K562 (cell line): Measurements from ENCODE around the gene DAGLB. TPM values are rescaled to one million over a fixed set of nuclear protein-coding genes. Genes with fewer than 3 reads are reported as not detected.

Experiments used
- BACH1 ChIP-seq: fragments of 200-800 bp; sonication (Bioruptor generic); IDR thresholded peaks from 2 replicates; pipeline ENCODE4 v1.6.1; 2016; ENCODE audit warnings: missing genetic modification characterization, missing compliant biosample characterization
- BHLHE40 ChIP-seq: IDR thresholded peaks from 2 replicates; pipeline ENCODE4 v1.6.1; 2011; ENCODE audit warnings: low read length, improper control_type of control experiment
- DPF2 ChIP-seq: fragments of 450-650 bp; IDR thresholded peaks from 2 replicates; pipeline ENCODE4 v1.6.1; 2016
- FIP1L1 ChIP-seq: fragments of 200-400 bp; formaldehyde crosslinking; IDR thresholded peaks from 2 replicates; pipeline ENCODE4 v1.6.1; 2018; ENCODE audit warnings: mild to moderate bottlenecking, low read depth, low read length; ENCODE audit not compliant: poor library complexity, severe bottlenecking
- FOS ChIP-seq: IDR thresholded peaks from 3 replicates; pipeline ENCODE4 v1.6.1; 2011; ENCODE audit not compliant: insufficient read length; ENCODE audit errors: extremely low read depth
- MEF2D ChIP-seq: conservative IDR thresholded peaks from 2 replicates; pipeline ENCODE4 v1.6.1; 2016; ENCODE audit warnings: low read depth, missing genetic modification characterization, missing compliant biosample characterization
- NCOA1 ChIP-seq: fragments of 450-650 bp; IDR thresholded peaks from 2 replicates; pipeline ENCODE4 v1.6.1; 2016; ENCODE audit warnings: low read depth
- NELFE ChIP-seq: IDR thresholded peaks from 2 replicates; pipeline ENCODE4 v1.6.1; 2011; ENCODE audit warnings: mild to moderate bottlenecking; ENCODE audit not compliant: insufficient read depth, insufficient read length
- NEUROD1 ChIP-seq: fragments of 150-350 bp; IDR thresholded peaks from 2 replicates; pipeline ENCODE4 v1.6.1; 2014; ENCODE audit warnings: borderline replicate concordance, low read length, low read depth; ENCODE audit not compliant: partially characterized antibody
- NFE2 ChIP-seq: IDR thresholded peaks from 2 replicates; pipeline ENCODE4 v1.6.1; 2014; ENCODE audit warnings: antibody characterized with exemption, low read depth
- SMARCA4 ChIP-seq: fragments of 450-650 bp; IDR thresholded peaks from 2 replicates; pipeline ENCODE4 v1.6.1; 2016
- SMARCE1 ChIP-seq: fragments of 450-650 bp; IDR thresholded peaks from 2 replicates; pipeline ENCODE4 v1.7.1; 2016; ENCODE audit warnings: mild to moderate bottlenecking
- XRCC5 ChIP-seq: fragments of 200-400 bp; formaldehyde crosslinking; IDR thresholded peaks from 2 replicates; pipeline ENCODE4 v1.6.1; 2017; ENCODE audit warnings: low read depth, mild to moderate bottlenecking, low read length
- ZNF197 ChIP-seq: fragments of 200-800 bp; sonication (Bioruptor generic); IDR thresholded peaks from 2 replicates; pipeline ENCODE4 v1.6.1; 2016; ENCODE audit warnings: low read depth, missing genetic modification characterization, missing compliant biosample characterization
- polyA plus RNA-seq, 8 experiments: library from polyadenylated mRNA; depleted of rRNA in 4 of 8; stranded (reverse) in 5 of 8; unstranded in 3 of 8; fragments of >200 nt; fragmentation: Nextera tagmentation in 2 of 8; fragmentation: Illumina TruSeq in 1 of 8; extraction: Ambion mirVana in 2 of 8; extraction: Trizol in 1 of 8; gene quantifications; 2 replicates each; pipeline versions ENCODE4 v1.2.1 to v1.2.3, GENCODE V29; 2011 to 2014; ENCODE audit warnings: inconsistent platforms in 1 of 8, missing spikeins in 1 of 8
- total RNA-seq, 7 experiments: library from RNA; depleted of rRNA in 6 of 7; stranded (reverse); fragments of >200 nt in 6 of 7; fragmentation: Illumina TruSeq in 2 of 7; extraction: Trizol in 2 of 7; gene quantifications; 2 replicates each; pipeline versions ENCODE4 v1.2.1 to v1.2.3, GENCODE V29; 2011 to 2021; ENCODE audit warnings: low replicate concordance in 1 of 7
- TF ChIP-seq, protein P1 (sequence below): sonication (generic); IDR thresholded peaks from 2 replicates; pipeline ENCODE4 v1.6.1; 2016
- TF ChIP-seq, protein P2 (sequence below): IDR thresholded peaks from 2 replicates; pipeline ENCODE4 v1.6.1; 2011; ENCODE audit not compliant: insufficient read length; ENCODE audit errors: extremely low read depth
- TF ChIP-seq, protein P3 (sequence below): IDR thresholded peaks from 2 replicates; pipeline ENCODE4 v1.6.1; 2014; ENCODE audit warnings: antibody characterized with exemption
- TF ChIP-seq, protein P4 (sequence below): sonication (generic); formaldehyde crosslinking; IDR thresholded peaks from 2 replicates; pipeline ENCODE4 v1.8.0; 2022; ENCODE audit warnings: mild to moderate bottlenecking, low read depth, missing genetic modification reagents
- TF ChIP-seq, protein P5 (sequence below): sonication (generic); formaldehyde crosslinking; IDR thresholded peaks from 2 replicates; pipeline ENCODE4 v1.8.0; 2022; ENCODE audit warnings: missing genetic modification reagents, mild to moderate bottlenecking, borderline replicate concordance

DAGLB gene
- total and polyA plus RNA-seq, 9 of the 15 experiments (the other 6 are each of a cell fraction or from before 2014, with no cell fraction given): 0.92 to 16.4 (median 9.3) TPM

DNA sequence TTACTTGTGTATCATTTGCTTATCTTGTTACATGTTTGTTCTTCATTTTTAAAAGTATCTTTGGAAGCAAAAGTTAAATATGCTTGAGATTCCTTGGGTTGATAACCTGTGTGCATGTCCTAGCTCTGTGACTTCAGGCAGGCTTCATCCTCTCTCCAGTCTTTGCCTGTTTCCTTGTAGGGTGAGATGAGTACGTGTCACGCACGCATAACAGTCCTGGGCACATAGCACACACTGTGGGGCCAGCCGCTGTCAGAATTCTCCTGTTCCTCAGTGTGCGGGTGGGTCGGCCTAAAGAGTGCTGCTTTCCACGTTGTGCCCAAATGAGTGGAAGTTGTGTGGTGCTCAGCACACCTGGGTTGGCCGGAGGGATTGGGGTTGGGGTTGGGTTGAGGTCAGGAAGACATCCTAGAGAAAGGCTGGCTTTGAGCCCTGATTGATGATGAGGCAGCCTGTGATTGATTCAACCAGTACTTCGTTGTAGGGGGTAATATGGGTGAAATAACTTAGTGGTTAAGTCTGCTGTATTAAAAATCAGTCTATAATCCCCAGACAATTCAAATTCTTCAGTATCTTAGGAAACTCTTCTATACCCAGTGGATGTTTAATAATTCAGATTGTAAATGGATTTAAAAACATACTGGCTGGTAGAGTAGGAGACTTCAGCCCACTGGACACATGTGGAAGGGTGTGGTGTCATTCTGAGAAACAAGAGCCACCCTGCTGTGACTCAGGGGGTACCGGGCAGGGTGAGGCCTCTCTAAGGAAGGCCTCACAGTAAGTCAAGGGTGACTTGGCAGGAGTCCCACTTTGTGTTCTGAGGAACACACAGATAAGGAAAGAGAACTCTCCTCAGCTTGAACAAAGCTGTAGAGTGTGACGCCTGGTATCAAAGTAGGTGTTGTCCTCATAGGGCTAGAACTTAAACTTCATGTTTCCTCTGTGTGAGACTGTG, 54.8 kb downstream of the DAGLB start (continued):
- TF ChIP-seq NFE2: peak; percentile 74
- TF ChIP-seq, protein P1, sequence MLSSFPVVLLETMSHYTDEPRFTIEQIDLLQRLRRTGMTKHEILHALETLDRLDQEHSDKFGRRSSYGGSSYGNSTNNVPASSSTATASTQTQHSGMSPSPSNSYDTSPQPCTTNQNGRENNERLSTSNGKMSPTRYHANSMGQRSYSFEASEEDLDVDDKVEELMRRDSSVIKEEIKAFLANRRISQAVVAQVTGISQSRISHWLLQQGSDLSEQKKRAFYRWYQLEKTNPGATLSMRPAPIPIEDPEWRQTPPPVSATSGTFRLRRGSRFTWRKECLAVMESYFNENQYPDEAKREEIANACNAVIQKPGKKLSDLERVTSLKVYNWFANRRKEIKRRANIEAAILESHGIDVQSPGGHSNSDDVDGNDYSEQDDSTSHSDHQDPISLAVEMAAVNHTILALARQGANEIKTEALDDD: peak; percentile 62; the same call in 1 of the 2 replicates
- TF ChIP-seq FOS: no peak
- peak; percentile 37 for TF ChIP-seq NEUROD1
- TF ChIP-seq NELFE: no peak
- peak; percentile 72; the same call in 1 of the 2 replicates for TF ChIP-seq BHLHE40
- TF ChIP-seq XRCC5: no peak; the same call in 1 of the 2 replicates
- TF ChIP-seq, protein P2, sequence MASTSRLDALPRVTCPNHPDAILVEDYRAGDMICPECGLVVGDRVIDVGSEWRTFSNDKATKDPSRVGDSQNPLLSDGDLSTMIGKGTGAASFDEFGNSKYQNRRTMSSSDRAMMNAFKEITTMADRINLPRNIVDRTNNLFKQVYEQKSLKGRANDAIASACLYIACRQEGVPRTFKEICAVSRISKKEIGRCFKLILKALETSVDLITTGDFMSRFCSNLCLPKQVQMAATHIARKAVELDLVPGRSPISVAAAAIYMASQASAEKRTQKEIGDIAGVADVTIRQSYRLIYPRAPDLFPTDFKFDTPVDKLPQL: no peak
- peak; percentile 88 for TF ChIP-seq DPF2
- TF ChIP-seq, protein P3, sequence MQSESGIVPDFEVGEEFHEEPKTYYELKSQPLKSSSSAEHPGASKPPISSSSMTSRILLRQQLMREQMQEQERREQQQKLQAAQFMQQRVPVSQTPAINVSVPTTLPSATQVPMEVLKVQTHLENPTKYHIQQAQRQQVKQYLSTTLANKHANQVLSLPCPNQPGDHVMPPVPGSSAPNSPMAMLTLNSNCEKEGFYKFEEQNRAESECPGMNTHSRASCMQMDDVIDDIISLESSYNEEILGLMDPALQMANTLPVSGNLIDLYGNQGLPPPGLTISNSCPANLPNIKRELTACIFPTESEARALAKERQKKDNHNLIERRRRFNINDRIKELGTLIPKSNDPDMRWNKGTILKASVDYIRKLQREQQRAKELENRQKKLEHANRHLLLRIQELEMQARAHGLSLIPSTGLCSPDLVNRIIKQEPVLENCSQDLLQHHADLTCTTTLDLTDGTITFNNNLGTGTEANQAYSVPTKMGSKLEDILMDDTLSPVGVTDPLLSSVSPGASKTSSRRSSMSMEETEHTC: no peak
- TF ChIP-seq SMARCA4: peak; percentile 85
- TF ChIP-seq, protein P4, sequence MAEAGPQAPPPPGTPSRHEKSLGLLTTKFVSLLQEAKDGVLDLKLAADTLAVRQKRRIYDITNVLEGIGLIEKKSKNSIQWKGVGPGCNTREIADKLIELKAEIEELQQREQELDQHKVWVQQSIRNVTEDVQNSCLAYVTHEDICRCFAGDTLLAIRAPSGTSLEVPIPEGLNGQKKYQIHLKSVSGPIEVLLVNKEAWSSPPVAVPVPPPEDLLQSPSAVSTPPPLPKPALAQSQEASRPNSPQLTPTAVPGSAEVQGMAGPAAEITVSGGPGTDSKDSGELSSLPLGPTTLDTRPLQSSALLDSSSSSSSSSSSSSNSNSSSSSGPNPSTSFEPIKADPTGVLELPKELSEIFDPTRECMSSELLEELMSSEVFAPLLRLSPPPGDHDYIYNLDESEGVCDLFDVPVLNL (CRISPR knock-in tag): no peak
- no peak for TF ChIP-seq BACH1 (tag)
- TF ChIP-seq NCOA1: no peak
- TF ChIP-seq ZNF197: no peak
- TF ChIP-seq SMARCE1: peak; percentile 86
- no peak for TF ChIP-seq FIP1L1
- TF ChIP-seq, protein P5, sequence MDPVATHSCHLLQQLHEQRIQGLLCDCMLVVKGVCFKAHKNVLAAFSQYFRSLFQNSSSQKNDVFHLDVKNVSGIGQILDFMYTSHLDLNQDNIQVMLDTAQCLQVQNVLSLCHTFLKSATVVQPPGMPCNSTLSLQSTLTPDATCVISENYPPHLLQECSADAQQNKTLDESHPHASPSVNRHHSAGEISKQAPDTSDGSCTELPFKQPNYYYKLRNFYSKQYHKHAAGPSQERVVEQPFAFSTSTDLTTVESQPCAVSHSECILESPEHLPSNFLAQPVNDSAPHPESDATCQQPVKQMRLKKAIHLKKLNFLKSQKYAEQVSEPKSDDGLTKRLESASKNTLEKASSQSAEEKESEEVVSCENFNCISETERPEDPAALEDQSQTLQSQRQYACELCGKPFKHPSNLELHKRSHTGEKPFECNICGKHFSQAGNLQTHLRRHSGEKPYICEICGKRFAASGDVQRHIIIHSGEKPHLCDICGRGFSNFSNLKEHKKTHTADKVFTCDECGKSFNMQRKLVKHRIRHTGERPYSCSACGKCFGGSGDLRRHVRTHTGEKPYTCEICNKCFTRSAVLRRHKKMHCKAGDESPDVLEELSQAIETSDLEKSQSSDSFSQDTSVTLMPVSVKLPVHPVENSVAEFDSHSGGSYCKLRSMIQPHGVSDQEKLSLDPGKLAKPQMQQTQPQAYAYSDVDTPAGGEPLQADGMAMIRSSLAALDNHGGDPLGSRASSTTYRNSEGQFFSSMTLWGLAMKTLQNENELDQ (CRISPR knock-in tag): no peak
- TF ChIP-seq MEF2D: no peak
